HG03520 (cell line): ENCODE results near the gene LBR.
"Not testable (repeated sequence)": the region's sequence is repeated elsewhere in the genome, so short reads cannot be mapped to it uniquely, and the experiment has no call there.

Source experiments
- ATAC-seq: cut with Tn5 transposase; IDR thresholded peaks from one replicate; pipeline ENCODE4 v1.9.1; 2021; ENCODE audit warnings: mild to moderate bottlenecking, moderate library complexity; ENCODE audit not compliant: unreplicated experiment

The LBR gene

GRCh38 chr1:225427235-225428067 is at the start of gene LBR:
Gene LBR (minus strand): TSS chr1:225428038. CDS start chr1:225424075, 3,963 bp downstream.
- peak; percentile 30 for ATAC-seq

GRCh38 chr1:225477296-225477911 is 49.6 kb upstream of the LBR start:
- no peak for ATAC-seq

- no peak for ATAC-seq
Measured at GRCh38 chr1:225476538-225476988, 48.7 kb upstream of the LBR start.

GRCh38 chr1:225476100-225476511 is 48.3 kb upstream of the LBR start:
- ATAC-seq: no peak

- peak; percentile 65 for ATAC-seq
Measured at GRCh38 chr1:225474986-225475820, 47.4 kb upstream of the LBR start.

GRCh38 chr1:225474439-225474985 is 46.7 kb upstream of the LBR start:
- no peak for ATAC-seq

GRCh38 chr1:225473676-225474438 is 46.0 kb upstream of the LBR start:
- ATAC-seq: not testable (repeated sequence)

- not testable (repeated sequence) for ATAC-seq
Measured at GRCh38 chr1:225473266-225473665, 45.4 kb upstream of the LBR start.

- no peak for ATAC-seq
Measured at GRCh38 chr1:225471453-225472301, 43.8 kb upstream of the LBR start.

- ATAC-seq: no peak
Measured at GRCh38 chr1:225471109-225471452, 43.2 kb upstream of the LBR start.

GRCh38 chr1:225470211-225471108 is 42.6 kb upstream of the LBR start:
- no peak for ATAC-seq

GRCh38 chr1:225469051-225469450 is 41.2 kb upstream of the LBR start:
- no peak for ATAC-seq

- ATAC-seq: no peak
Measured at GRCh38 chr1:225468270-225469020, 40.6 kb upstream of the LBR start.

GRCh38 chr1:225467193-225468020 is 39.6 kb upstream of the LBR start:
- peak; percentile 95 for ATAC-seq

- ATAC-seq: no peak
Measured at GRCh38 chr1:225466848-225467192, 39.0 kb upstream of the LBR start.

- no peak for ATAC-seq
Measured at GRCh38 chr1:225465793-225466517, 38.1 kb upstream of the LBR start.
